OCI-LY1 (cell line): ENCODE measurements around the gene KLF11.

Experiments
- H2AFZ ChIP-seq: fragments of 200-600 bp; sonication (generic), shearing (Covaris generic); 2 replicates; pipeline ENCODE4 v1.6.0; 2014; ENCODE audit warnings: antibody characterized with exemption, mild to moderate bottlenecking, low read length
- H3F3A ChIP-seq: fragments of 200-600 bp; sonication (generic), shearing (Covaris generic); 2 replicates; pipeline ENCODE4 v1.6.0; 2014; ENCODE audit warnings: mild to moderate bottlenecking, antibody characterized with exemption, low read length, moderate library complexity; ENCODE audit not compliant: insufficient read depth
- H3K27ac ChIP-seq: fragments of 200-600 bp; sonication (generic); 2 replicates; pipeline ENCODE4 v1.5.1; 2014; ENCODE audit warnings: low read length, mixed run types, mild to moderate bottlenecking, low read depth; ENCODE audit not compliant: poor library complexity, severe bottlenecking
- H3K27me3 ChIP-seq: fragments of 200-600 bp; sonication (generic); 2 replicates; pipeline ENCODE4 v1.6.0; 2014; ENCODE audit warnings: antibody characterized with exemption, mild to moderate bottlenecking, low read length, moderate library complexity; ENCODE audit not compliant: insufficient read depth
- H3K36me3 ChIP-seq: fragments of 200-600 bp; sonication (generic); 2 replicates; pipeline ENCODE4 v1.6.1; 2014; ENCODE audit warnings: mild to moderate bottlenecking, antibody characterized with exemption, low read length, moderate library complexity, mixed read lengths; ENCODE audit not compliant: insufficient read depth
- H3K4me1 ChIP-seq: fragments of 200-600 bp; sonication (generic); 2 replicates; pipeline ENCODE4 v1.5.1; 2014; ENCODE audit warnings: mild to moderate bottlenecking, low read length, moderate library complexity; ENCODE audit not compliant: insufficient read depth, severe bottlenecking
- H3K4me2 ChIP-seq: fragments of 200-600 bp; sonication (generic), shearing (Covaris generic); 2 replicates; pipeline ENCODE4 v1.6.1; 2014; ENCODE audit warnings: low read length
- H3K4me3 ChIP-seq: fragments of 200-600 bp; sonication (generic); 2 replicates; pipeline ENCODE4 v1.5.1; 2014; ENCODE audit warnings: low read length, low read depth, mild to moderate bottlenecking, mixed read lengths; ENCODE audit not compliant: poor library complexity, severe bottlenecking
- H3K79me2 ChIP-seq: fragments of 200-600 bp; shearing (Covaris generic); 2 replicates; pipeline ENCODE4 v1.6.1; 2016; ENCODE audit warnings: mixed run types, low read length, mixed read lengths; ENCODE audit not compliant: insufficient read depth
- H3K9ac ChIP-seq: fragments of 200-600 bp; sonication (generic), shearing (Covaris generic); 2 replicates; pipeline ENCODE4 v1.6.1; 2014; ENCODE audit warnings: mild to moderate bottlenecking, low read length, mixed read lengths
- H3K9me2 ChIP-seq: fragments of 200-600 bp; sonication (generic), shearing (Covaris generic); 2 replicates; pipeline ENCODE4 v1.6.1; 2014; ENCODE audit warnings: low read depth, mild to moderate bottlenecking, low read length, mixed read lengths
- H3K9me3 ChIP-seq: fragments of 200-600 bp; shearing (Covaris generic); 2 replicates; pipeline ENCODE4 v1.6.1; 2014; ENCODE audit warnings: low read length, mixed read lengths
- H4K20me1 ChIP-seq: fragments of 200-600 bp; sonication (generic), shearing (Covaris generic); 2 replicates; pipeline ENCODE4 v1.6.0; 2016; ENCODE audit warnings: mild to moderate bottlenecking, low read length; ENCODE audit not compliant: insufficient read depth
- EZH2 ChIP-seq: fragments of 200-600 bp; sonication (generic), shearing (Covaris generic); IDR thresholded peaks from 2 replicates; pipeline ENCODE4 v1.8.0; 2017; ENCODE audit warnings: borderline replicate concordance, mixed run types, mild to moderate bottlenecking, antibody characterized with exemption, low read length, moderate library complexity, mixed read lengths
- TF ChIP-seq, protein P1 (sequence below): fragments of 200-600 bp; sonication (generic), shearing (Covaris generic); IDR thresholded peaks from 2 replicates; pipeline ENCODE4 v1.5.1; 2017; ENCODE audit warnings: mild to moderate bottlenecking, antibody characterized with exemption, low read length, moderate library complexity, mixed read lengths

Gene KLF11

GRCh38 chr2:10035633-10036032 lies 7.7 kb upstream of the KLF11 start:
- no peak overlapping the region for H3K4me2 ChIP-seq

GRCh38 chr2:10036095-10036884 lies 7.1 kb upstream of the KLF11 start:
- Histone ChIP-seq H2AFZ (no peak overlapping the region), H3K79me2 (no peaks in the 10 kb centered on the region), H3K27ac (no peak overlapping the region), H3K9me2 (no peaks in the 10 kb centered on the region), H4K20me1 (no peaks in the 10 kb centered on the region), H3K4me2 (no peak overlapping the region), H3K27me3 (no peaks in the 10 kb centered on the region), H3K9ac (no peak overlapping the region), H3F3A (no peaks in the 10 kb centered on the region), H3K9me3 (no peaks in the 10 kb centered on the region), H3K4me3 (no peak overlapping the region), H3K36me3 (no peaks in the 10 kb centered on the region), H3K4me1 (no peaks in the 10 kb centered on the region)
- TF ChIP-seq EZH2: no peak
- TF ChIP-seq, protein P1, sequence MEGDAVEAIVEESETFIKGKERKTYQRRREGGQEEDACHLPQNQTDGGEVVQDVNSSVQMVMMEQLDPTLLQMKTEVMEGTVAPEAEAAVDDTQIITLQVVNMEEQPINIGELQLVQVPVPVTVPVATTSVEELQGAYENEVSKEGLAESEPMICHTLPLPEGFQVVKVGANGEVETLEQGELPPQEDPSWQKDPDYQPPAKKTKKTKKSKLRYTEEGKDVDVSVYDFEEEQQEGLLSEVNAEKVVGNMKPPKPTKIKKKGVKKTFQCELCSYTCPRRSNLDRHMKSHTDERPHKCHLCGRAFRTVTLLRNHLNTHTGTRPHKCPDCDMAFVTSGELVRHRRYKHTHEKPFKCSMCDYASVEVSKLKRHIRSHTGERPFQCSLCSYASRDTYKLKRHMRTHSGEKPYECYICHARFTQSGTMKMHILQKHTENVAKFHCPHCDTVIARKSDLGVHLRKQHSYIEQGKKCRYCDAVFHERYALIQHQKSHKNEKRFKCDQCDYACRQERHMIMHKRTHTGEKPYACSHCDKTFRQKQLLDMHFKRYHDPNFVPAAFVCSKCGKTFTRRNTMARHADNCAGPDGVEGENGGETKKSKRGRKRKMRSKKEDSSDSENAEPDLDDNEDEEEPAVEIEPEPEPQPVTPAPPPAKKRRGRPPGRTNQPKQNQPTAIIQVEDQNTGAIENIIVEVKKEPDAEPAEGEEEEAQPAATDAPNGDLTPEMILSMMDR: peak; percentile 36; the same call in 1 of the 2 replicates

More at GRCh38 chr2:10035633-10036032, 7.7 kb upstream of the KLF11 start:
- H3K4me3 ChIP-seq: no peak overlapping the region
- TF ChIP-seq EZH2: no peak
- TF ChIP-seq, protein P1: no peak
- no peaks in the 10 kb centered on the region for H4K20me1 ChIP-seq
- no peak overlapping the region for H3K27ac ChIP-seq
- no peaks in the 10 kb centered on the region for H3K27me3 ChIP-seq
- no peak overlapping the region for H3K9ac ChIP-seq
- H3K36me3 ChIP-seq: no peaks in the 10 kb centered on the region
- H3K9me2 ChIP-seq: no peaks in the 10 kb centered on the region
- H2AFZ ChIP-seq: no peak overlapping the region
- H3F3A ChIP-seq: no peaks in the 10 kb centered on the region
- no peaks in the 10 kb centered on the region for H3K79me2 ChIP-seq
- no peaks in the 10 kb centered on the region for H3K9me3 ChIP-seq
- no peaks in the 10 kb centered on the region for H3K4me1 ChIP-seq

GRCh38 chr2:10038123-10038522 lies 5.2 kb upstream of the KLF11 start:
- Histone ChIP-seq H3K4me3 (no peak overlapping the region), H3K27ac (no peak overlapping the region), H3K79me2 (no peaks in the 10 kb centered on the region), H3K9ac (no peak overlapping the region), H3K9me3 (0 out of 2 replicates have a peak, but pooled peaks cover 4% of the 10 kb centered on the region), H3K36me3 (no peaks in the 10 kb centered on the region), H3F3A (no peaks in the 10 kb centered on the region), H3K4me2 (no peak overlapping the region), H3K27me3 (peaks cover 8% of the 10 kb centered on the region; the same call in 1 of the 2 replicates), H2AFZ (no peak overlapping the region), H3K9me2 (no peaks in the 10 kb centered on the region), H4K20me1 (no peaks in the 10 kb centered on the region), H3K4me1 (no peaks in the 10 kb centered on the region)
- no peak for TF ChIP-seq EZH2
- TF ChIP-seq, protein P1: no peak
